ENCODE measurements around the gene WDFY4.
A peak's percentile ranks its signal among the peaks of the same experiment; 100 is the strongest.

The WDFY4 gene

DNA sequence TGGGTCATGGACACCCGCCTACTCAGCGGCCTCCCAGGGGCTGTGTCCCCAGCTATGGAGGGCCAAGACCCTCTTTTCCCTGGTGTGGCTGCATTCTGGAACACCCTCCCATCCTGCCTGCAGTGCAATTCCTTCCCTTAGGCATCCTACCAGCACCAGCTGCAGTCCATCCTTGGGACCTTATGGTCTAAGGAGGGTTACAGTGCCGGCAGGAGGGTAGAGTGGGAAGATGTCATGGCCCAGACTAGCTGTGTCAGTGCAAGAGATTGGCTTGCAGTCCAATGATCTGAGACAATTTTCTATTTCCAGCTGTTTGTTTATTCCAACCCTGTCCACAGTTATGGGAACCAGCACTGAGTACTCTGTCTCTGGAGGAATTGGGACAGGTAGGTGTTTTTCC is 92.4 kb downstream of the WDFY4 start:
- DNase-seq, result no peak

DNA sequence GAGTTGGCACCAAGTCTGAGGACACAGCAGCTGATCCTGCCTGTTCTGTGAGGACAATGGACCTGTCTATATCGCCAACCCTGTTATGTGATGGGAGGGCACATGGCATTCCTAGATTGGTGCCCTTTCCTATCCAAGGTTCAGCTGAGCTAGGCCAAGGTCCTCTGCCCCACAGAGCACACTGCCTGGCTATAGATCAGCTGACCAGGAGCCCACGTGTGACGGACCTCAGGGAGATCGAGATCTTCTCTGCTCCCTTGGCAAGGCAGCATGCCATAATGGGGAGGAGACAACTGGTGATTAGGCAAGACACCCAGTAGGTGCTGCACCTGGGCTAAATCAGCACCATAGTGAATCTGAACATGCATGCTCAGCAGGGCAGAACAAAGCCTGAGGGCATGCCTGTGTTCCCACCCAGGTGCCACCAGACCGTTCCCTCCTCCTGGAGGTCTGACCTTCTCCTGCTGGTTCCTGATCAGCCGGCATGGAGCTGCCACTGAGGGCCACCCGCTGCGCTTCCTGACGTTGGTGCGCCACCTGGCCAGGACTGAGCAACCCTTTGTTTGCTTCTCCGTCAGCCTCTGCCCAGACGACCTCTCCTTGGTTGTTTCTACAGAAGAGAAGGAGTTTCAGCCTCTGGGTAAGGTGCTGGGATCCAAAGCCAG is 93.7 kb downstream of the WDFY4 start:
- no peak for DNase-seq

DNA sequence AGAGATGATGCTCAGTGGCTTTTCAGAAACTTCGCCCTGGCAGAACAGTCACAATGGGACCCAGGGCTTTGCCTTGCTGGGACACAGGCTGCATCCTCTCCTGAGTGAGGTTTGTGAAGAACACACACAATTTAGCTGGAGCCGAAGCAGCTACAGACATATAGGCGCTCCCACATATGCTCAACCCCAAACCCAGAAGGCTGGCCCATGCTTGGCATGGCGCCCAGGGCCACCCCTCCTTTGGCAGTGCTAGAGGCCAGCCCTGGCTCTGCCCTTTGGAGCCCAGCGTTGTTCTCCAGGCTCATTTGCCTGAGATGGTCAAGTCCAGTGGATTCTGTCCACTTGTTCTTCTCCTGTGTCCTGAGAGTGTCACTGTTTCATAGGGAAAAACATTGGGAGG is 94.4 kb downstream of the WDFY4 start:
- no peak for DNase-seq

DNA sequence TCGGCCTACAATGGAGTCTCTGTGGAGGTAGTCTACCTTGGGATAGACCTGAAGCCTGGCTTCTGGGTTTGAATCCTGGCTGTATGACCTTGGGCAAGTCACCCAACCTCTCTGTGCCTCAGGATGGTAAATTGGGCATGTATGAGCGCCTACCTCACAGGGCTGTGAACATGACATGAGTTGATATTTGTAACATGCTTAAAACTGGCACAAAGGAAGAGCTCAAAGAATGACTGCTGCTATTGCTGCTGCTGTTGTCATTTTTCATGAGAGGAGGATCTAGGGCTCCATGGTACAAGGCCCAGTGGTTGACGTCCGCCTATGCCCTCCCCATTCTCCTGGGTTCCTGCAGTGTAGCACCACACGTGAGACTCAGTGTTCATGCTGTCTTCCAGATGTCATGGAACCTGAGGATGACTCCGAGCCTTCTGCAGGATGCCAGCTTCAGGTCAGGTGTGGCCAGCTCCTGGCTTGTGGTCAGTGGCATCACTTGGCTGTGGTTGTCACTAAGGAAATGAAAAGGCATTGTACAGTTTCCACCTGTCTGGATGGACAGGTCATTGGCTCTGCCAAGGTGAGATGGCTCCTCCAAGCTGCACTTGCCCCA is 95.0 kb downstream of the WDFY4 start:
- no peak for DNase-seq

DNA sequence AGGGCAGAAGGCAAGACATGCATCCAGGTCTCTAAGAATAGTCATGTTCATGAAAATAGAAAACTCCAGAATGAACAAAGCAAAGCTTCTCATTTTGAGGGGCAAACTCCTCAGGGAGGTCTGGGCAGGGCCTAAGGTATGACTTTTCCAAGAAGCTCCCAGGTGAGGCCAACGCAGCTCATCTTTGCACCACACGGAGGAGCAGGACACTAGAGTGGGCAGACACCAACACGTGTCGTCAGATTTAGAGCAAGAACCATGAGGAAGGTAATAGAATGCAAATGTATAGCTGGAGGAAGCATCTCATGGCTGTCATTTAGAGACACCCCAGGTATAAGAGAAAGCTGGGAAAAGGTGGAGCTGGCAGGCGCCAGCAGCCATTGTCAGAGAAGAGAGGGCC is 95.7 kb downstream of the WDFY4 start:
- no peak for DNase-seq

DNA sequence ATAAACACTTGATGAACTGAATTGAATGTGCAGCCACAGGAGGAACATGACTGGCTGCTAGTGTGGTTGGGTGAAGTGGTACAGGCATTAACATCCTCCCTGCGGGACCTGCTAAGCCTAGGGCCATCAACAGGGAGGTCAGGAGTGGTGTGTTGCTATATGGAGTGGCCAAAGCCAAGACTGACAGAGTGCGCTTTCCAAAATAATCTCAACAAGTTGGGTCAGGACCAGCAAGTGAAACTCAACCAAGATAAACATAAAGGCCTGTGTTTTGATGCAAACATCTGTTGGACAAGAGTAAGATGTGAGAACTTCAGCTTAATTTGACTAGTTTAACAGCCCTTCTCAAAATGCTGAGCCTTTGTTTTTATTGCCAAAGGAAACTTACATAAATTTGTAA is 97.7 kb downstream of the WDFY4 start:
- no peak for DNase-seq

DNA sequence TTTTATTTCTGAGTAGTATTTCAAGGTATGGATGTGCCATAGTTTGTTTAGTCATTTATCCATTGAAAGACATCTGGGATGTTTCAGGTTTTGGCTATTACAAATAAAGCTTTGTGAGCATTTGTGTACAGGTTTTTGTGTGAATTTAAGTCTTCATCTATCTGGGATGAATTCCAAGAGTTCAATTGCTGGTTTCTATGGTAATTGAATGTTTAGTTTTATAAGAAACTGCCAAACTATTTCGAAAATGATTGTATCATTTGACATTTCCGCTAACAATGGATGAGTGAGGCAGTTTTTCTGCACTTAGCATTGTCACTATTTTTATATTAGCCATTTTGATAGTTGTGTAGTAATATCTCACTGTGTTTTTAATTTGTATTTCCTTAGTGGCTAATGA is 99.4 kb downstream of the WDFY4 start:
- no peak for DNase-seq

DNA sequence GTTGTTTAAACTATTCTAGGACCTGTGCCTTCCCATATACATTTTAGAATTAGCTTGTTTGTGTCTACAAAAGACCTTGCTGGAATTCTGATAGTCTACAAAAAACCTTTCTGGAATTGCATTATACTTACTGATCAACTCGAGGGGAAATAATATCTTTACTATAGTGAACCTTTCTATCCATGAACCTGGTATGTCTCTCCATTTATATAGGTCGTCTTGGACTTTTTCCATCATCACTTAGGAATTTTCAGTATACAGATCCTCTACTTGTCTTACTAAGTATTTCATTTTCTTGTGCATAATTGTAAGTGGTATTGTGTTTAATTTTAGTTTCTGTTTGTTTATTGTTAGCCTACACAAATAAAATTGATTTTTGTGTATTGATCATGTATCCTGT is 101.1 kb downstream of the WDFY4 start:
- DNase-seq, result no peak

DNA sequence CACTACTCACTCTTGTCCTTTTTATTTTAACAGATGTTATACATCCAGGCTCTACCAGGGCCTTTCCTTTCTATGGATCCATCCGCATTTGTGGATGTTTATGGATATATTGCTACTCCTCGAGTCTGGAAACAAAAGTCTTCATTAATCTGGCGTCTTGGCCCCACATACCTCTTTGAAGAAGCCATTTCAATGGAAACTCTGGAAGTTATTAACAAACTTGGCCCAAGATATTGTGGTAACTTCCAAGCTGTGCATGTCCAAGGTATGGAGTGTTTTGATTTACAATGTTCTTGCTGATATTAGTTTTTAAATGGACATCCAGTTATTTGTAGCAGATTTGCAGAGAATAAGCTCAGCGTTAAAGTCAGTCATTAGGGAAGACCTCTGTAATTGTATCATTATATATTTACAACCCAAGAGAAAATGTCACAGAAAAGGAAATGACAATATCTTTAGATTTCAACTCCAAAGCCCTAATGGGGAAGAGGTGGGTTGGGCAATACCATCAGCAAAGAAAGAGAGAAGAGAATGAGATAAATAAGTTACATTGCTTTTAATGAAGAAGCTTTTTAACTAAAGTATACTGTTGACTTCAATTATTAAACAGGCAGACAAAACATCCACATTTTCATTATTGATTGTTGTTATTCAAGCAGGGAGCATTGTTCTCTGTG is 102.1 kb downstream of the WDFY4 start:
- DNase-seq, result no peak

DNA sequence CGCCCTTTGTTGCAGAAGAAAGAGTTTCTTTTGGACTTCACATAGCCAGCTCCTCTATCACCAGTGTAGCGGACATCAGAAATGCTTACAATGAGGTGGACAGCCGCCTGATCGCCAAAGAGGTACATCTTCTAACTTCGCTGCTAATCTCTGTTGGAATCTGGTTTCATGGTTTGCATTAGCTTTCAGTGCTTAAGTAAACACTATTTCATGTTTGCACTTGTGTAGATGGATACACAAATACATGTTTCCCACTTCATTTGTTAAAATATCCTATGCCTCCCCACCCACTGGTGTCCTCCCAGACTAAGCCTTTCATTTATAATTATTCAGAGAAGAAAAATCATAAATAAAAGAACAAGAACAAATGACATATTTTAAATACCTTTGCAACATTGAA is 103.9 kb downstream of the WDFY4 start:
- DNase-seq, result no peak

DNA sequence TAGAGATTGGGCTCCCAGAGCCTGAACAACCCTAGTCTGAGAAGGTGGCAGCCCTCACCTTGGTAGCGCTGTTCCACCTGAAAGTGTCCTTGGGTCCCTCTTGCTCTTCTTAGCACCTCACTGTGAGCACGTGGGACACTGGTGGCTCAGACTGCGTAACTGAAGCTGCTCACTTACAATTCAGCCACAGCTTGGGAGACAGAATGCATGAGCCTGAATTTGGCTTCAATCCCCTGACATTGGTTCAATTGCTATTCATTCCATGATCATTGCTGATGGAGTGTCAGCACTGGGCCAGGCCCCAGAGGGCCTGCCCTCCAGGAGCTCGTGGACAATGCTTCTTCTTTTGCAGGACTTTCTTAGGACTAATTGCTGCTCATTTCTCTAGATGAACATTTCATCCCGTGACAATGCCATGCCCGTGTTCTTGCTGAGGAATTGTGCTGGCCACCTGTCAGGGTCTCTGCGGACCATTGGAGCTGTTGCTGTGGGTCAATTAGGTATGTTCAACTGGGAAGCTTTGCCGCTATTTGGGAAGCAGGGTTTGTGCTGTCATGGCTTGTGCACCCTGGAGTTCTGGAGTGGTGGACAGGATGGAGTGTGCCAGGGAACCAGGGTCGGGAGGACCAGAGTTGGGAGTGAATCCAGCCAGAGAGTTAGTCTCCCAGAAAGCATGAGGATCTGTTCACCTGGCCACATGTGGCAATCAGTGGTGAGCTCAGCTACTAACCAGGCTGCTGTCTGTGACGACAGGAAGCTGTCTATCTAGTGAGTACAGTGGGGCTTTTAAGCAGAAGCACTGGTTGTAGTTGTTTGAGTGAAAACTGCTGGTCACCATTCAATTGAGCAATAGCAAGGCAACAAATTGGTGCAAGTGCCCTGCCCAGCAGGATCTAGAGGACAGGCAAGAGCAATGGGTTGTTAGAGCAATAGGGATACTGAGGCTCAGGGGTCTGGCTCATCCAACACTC is 105.1 kb downstream of the WDFY4 start:
- peak in 1 of 2 donors; percentile 19 for DNase-seq

DNA sequence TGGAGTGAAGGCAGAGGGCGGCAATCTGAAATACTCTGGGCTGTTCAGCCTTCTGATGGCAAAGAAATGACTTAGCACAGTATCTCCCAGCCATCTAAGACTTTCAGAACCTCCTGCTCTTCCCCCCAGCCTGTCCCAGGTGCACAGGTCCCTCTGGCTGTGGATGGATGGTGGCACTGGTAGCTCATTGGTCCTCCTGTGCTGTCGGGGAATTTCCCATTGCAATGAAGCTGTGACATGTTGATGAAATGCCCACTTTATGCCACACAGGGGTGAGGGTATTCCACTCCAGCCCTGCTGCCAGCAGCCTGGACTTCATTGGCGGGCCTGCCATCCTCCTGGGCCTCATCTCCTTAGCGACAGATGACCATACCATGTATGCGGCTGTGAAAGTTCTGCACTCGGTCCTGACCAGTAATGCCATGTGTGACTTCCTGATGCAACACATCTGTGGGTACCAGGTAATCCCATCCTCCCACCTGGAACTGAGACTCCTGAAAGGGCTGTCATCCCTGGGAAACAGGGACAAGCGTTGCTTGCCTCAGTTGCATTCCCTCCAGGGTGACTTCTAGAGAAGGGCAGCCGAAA is 105.9 kb downstream of the WDFY4 start:
- no peak for DNase-seq

DNA sequence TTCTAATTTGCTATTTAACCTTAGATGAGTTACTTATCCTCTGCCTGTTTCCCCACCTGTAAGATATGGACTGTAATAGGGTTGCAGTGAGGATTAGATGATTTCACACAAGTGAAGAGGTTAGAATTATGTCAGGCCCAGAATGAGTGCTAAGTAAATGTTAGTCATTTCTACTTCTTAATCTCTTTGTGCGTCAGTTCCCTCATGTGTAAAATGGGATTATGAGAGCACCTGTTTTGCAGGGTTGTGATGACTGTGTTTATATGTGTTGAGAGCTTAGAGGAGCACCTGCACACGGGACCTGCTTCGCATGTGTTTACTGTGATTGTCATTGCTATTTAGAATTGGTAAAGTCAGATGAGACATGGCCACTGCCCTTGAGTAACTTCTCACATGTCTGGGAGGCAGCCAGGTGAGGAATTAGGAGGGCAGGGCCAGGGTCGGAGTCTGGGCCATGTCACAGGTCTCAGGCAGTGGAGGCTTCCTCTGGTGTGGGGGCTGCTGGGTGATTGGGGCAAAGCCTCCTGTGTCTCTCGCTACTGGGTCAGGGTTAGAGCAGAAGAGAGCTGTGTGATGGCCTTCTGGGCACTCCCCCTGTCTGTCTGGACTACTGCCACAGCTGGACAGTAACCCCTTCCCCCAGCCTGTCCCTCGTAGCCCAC is 106.7 kb downstream of the WDFY4 start:
- no peak for DNase-seq

DNA sequence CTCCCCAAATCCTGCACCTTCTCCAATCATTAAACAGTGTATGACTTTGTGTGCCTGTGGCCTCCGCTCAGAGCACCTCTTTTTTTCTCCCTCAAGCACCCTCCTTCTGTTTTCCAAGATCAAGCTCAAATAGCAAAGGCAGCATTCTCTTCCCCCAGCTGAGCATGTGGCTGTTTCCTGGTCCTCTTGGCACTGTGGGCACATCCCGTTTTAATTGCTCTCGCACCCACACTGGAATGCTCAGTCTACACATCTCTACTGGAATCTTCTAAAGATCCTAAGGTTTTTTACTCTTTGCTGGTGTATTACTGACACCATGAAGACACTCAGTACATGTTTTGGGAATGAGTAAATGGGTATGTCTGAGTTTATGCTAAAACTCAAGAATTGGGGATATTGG is 107.4 kb downstream of the WDFY4 start:
- no peak for DNase-seq

DNA sequence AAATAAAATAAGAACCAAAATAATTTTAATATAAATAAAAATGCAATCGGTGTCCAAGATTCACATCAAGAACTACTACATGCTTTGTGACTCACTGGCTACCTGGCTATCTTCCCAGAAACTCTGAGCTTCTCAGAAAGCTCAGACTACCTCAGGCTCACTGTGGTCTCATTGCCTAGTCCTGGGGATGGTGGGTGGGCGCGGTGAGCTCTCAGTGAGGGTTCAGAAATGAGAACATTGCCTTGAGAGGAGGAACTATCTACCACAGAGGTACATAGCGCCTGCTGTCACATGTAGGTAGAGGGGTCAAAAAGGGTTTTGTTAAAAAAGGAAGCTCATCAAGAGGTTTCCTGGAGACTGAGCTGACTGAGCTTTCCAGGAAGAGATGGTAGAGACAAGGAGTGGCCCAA is 108.0 kb downstream of the WDFY4 start:
- no peak for DNase-seq

DNA sequence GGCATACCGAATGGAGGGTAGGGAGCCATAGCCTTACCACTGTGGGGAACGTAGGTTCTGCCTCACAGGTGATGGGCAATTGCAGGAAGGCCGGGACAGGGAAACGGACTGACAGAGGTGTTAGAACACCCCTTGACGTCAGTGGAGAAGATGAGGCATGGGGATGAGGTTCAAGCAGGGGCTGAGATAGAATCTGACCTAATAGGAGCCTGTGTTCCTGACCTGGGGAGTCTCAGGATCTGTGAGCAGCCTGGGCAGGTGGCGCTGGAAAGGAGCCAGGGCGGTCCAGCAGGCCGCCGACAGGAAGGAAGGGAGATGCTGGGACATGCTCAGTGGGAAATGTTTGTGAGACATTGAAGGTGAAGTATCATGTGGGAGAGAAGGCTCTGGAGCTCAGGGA is 109.4 kb downstream of the WDFY4 start:
- no peak for DNase-seq

DNA sequence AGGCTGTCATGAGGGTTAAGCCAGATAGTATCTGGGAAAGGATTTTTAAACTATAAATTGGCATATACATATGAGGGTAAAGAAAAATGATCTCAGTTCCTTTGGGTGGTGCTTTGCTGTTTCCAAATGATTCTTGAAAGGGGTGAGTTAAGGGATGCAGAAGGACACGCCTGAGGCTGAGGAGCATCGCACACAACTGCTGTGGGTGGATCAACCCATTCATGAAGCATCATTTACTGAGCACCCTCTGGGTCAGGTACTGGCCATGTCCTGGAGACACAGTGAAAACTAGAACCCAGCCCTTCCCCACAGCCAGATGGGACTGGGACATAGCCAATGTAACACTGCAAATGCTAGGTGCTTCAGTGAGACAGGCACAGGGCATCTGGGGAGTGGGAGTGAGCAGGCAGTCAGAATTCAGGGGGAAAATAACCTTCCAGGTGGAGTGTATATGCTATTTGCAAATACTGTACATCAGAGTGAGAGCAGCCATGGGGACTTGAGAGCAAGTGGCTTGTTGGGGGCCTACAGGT is 112.1 kb downstream of the WDFY4 start:
- no peak for DNase-seq

DNA sequence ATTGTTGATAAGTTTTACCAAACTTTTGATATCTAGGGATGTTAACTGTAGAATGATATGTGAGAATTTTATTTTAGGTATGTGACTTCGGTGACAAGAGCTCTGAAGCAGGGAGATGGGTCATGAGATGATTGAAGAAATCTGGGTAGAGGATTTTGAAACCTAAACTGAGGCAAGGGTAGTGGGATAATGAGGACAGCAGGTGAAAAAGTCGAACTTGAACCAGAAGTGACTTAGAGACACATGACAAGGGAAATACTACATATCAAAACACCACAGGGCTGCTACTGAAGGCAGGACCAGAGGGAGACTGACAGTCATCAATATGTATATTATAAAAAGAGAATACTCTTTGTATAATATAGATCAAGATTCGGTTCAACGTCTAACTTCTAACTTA is 113.2 kb downstream of the WDFY4 start:
- DNase-seq, result no peak

DNA sequence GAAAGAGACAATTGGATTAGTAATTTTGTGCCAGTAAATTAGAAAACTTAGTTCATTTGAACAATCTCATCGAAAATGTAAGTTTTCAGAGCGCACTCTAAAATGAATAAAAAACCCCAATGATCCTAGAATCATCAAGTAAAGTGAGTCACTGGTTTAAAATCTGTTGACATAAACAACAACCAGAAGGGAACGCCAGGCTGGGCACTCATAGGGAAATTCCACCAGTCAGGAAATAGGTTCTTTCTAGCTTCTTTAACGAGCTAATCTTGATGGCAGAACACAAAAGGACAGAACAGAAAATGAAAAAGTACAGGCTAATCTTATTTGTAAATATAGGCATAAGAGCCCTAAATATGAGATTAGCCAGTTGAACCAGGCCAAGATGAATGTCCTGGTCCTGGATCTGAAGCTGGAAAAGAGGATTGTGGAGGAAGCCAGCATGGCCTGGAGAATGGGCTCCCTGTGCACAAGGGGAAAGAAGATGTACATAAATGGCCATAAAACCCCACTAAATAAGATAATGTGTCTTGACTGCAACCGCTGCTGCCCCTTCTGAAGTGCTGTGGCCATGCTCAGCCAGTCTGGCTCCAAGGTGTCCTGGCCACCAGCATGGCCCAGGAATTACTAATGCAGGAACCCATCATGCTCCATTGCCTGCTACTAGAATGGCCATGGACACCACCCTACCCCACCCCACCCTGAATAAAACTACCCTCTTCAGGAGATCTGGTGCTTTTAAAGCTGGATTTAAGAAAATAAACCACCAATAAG is 114.0 kb downstream of the WDFY4 start:
- DNase-seq, result no peak

DNA sequence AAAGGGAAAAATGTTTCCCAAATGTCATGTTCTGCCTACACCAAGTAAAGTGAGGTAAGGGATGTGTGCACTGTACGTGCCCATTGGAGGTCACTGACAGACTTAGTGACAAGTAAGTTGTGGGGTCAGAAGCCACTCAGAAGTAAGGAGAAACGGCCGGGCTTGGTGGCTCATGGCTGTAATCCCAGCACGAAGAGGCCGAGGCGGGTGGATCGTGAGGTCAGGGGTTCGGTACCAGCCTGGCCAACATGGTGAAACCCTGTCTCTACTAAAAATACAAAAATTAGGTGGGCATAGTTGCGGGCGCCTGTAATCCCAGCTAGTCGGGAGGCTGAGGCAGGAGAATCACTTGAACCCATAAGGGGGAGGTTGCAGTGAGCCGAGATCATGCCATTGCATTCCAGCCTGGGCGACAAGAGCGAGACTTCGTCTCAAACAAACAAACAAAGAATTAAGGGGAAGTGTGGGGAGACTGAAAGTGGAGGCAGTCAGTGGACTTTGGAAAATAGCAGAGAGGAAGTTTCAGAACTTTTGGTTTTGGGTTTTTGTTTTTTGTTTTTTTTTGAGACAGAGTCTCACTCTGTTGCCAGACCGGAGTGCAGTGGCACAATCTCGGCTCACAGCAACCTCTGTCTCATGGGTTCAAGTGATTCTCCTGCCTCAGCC is 114.8 kb downstream of the WDFY4 start:
- DNase-seq, result no peak

Measured in CD4-positive, alpha-beta T cell treated with Interleukin-1 beta for 1 hour (primary cell).